ENCODE data around the gene IGHMBP2.
A peak's percentile ranks its signal among the peaks of the same experiment; 100 is the strongest.
"Not testable (repeated sequence)": the region's sequence is repeated elsewhere in the genome, so short reads cannot be mapped to it uniquely, and the experiment has no call there.

IGHMBP2 gene

DNA sequence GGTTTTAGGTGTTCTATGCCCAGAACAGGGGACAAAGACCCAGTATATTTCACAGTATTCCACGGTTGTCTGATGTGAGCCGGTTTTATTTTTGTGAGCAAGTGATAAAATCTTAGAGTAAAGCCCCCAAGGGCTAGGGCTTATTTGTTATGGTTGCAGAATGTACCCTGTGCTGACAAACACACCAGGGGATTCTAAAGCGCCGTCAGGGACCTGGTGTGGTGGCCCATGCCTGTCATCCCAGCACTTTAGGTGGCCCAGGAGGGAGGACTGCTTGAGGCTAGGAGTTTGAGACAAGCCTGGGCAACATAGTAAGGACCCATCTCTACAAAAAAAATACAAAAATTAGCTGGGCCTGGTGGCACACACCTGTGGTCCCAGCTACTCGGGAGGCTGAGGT is 22.8 kb upstream of the IGHMBP2 start:
- H3K27ac ChIP-seq, result no peak overlapping the region
- TF ChIP-seq, protein P1, sequence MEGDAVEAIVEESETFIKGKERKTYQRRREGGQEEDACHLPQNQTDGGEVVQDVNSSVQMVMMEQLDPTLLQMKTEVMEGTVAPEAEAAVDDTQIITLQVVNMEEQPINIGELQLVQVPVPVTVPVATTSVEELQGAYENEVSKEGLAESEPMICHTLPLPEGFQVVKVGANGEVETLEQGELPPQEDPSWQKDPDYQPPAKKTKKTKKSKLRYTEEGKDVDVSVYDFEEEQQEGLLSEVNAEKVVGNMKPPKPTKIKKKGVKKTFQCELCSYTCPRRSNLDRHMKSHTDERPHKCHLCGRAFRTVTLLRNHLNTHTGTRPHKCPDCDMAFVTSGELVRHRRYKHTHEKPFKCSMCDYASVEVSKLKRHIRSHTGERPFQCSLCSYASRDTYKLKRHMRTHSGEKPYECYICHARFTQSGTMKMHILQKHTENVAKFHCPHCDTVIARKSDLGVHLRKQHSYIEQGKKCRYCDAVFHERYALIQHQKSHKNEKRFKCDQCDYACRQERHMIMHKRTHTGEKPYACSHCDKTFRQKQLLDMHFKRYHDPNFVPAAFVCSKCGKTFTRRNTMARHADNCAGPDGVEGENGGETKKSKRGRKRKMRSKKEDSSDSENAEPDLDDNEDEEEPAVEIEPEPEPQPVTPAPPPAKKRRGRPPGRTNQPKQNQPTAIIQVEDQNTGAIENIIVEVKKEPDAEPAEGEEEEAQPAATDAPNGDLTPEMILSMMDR (conservative IDR thresholded peaks at IDR 0.05), result no peak

DNA sequence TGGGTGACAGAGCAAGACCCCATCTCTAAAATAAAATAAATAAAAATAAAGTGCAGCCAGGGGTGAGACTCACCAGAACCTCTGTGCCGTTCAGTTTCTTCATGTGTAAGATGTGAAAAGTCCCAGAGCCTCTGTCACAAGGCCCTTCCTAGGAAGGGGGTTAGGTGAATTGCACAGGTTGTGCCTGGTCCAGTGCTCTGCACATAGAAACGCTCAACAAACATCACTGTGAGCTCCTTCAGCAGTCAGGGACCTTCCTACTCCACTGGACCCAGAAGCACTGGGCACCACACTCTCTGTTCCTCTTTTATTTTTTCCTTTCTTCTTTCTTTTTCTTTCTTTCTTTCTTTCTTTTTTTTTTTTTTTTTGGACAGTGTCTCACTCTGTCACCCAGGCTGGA is 22.4 kb upstream of the IGHMBP2 start:
- no peak overlapping the region for H3K27ac ChIP-seq
- TF ChIP-seq, protein P1 (conservative IDR thresholded peaks at IDR 0.05), result no peak

DNA sequence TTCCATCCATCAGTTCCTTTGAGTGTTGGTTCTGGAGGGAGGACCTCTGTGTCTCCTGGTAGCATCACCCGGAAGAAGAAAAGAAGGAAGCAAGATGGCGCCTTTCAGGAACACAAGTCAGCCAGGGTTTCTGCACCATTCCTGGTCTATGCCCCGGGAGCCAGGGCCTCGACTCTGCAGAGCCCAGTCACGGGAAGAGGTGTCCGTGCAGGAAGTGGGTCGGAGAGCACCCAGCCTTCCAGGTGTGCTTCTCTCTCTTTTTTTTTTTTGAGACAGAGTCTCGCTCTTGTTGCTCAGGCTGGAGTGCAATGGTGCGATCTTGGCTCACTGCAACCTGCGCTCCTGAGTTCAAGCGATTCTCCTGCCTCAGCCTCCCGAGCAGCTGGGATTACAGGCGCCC is 21.3 kb upstream of the IGHMBP2 start:
- TF ChIP-seq, protein P1 (conservative IDR thresholded peaks at IDR 0.05), result no peak

DNA sequence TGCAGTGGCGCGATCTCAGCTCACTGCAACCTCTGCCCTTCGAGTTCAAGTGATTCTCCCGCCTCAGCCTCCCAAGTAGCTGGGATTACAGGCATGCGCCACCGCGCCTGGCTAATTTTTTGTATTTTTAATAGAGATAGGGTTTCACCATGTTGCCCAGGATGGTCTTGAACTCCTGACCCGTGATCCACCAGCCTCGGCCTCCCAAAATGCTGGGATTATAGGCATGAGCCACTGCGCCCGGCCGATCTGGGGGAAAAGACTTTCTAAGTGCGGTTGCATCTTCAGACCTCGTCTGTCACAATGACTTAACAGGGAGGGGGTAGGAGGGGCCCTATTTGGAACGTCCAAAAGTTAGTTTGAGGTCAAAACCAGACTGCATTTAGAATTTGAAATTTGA is 18.9 kb upstream of the IGHMBP2 start:
- H3K27ac ChIP-seq, result not testable (repeated sequence)

More for the DNA sequence above, 21.3 kb upstream of the IGHMBP2 start:
- H3K27ac ChIP-seq, result no peak overlapping the region

DNA sequence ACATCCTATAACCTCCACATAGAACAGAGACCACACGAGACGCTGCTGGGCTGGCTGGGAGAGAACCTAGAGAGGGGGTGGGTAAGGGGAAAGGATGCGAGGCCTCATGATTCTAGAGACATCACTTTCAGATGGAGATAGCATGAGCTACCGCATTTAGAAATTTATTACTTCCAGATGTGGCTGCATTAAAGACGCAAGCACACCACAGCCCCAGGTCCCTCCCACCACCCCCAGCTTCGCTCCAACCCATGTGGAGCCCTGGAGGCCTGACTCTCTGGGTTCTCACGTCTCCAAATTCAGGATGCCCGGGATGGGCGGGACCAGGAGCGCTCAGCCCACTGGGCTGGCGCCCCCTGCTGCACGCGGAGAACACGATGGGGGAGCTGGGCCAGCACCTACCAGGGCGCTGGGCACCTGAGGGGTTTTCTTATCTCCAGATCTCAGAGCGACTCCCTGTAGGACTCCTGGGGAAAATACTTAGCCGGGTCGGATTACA is 13.7 kb upstream of the IGHMBP2 start:
- TF ChIP-seq, protein P1 (conservative IDR thresholded peaks at IDR 0.05), result peak; percentile 61
- no peak overlapping the region for H3K27ac ChIP-seq

DNA sequence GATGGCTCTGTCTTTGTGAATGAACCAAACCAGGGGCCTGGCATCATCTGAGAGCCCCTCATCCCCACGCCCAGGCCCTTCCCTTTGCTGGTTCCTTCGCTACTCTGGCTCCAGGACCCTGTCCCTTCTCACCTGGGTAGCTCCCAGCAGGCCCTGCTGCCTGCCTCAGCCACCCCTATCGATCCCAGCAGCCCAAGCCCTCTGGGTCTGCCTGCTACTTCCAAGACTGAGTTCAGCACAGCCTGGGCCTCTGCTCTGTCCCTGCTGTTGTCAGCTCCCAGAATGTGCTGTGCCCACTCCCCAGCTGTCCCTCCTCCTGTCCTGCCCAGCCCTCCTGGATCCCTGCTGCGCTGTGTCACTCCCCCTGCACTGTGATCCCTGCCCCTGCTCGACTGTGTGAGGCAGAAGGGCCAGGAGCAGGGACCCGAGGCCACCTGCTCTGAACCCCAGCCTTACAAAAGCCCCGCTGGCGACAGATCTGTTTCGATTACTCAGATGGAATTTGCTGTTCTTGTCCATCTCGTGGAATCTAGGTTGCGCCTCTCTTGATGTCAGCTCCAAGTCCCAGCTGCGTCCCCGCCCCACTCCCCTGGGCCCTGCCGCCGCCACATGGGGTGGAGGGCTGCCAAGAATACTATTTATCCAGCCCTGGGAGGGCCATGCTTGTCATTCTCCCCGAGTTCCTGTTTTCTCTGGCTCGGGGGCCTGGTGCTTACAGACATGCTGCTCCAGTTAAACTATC is 13.0 kb upstream of the IGHMBP2 start:
- TF ChIP-seq, protein P1 (conservative IDR thresholded peaks at IDR 0.05), result peak; percentile 6; the same call in 1 of the 2 replicates
- peak overlapping the region; percentile 52 for H3K27ac ChIP-seq

DNA sequence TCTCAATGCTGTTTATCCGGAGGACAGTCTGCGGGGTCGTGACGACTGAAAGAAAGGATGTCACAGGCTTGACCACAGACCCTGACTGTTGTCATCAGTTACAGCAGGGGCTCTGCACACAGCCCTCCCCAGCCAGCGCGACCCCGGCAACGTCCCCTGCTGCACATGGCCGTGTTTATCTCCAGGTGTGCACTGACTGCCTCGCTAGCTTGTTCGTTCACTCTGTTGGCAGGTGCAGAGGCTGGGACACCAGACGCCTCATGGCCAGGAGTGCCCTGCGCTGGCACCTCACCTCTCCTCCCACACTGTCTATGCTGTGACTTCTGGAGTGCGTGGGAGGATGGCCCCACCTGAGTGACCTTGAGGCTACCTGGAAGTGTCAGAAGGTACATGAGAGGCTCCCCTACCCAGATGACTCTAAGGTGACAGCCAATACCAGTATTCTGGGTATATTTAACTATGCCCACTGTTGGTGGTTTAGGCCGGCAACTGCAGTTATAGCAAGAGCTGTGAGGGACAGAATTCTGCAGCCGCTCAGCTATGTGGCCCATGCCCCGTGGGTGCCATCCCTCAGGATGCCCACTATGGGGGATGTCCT is 12.2 kb upstream of the IGHMBP2 start:
- peak overlapping the region; percentile 52 for H3K27ac ChIP-seq
- TF ChIP-seq, protein P1 (conservative IDR thresholded peaks at IDR 0.05), result no peak

DNA sequence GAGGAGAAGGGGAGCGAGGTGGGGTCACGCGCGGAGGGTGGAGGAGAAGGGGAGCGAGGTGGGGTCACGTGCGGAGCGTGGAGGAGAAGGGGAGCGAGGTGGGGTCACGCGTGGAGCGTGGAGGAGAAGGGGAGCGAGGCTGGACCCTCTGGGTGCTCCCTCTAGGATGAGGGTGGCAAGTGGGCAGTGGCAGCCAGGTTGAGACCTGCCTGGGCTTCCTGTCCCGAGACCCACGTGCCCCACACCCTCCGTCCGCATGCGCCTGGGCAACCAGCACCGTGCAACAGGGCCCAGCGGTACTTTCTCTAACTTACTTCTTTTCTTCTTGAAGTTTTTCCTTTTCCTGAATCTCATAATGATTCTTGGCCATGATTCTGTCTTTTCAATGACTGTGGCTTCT is 11.1 kb upstream of the IGHMBP2 start:
- no peak overlapping the region for H3K27ac ChIP-seq
- TF ChIP-seq, protein P1 (conservative IDR thresholded peaks at IDR 0.05), result no peak

Measured in VCaP (cell line).